GM23338 (cell line): ENCODE results near the gene TNC. TPM values are rescaled to one million over a fixed set of nuclear protein-coding genes. Genes with fewer than 3 reads are reported as not detected.

Experiments used
- ATAC-seq: fragments of 200-7000 bp; cut with Tn5 transposase; 3 replicates; pipeline ENCODE4 v1.9.1; 2020
- DNase-seq: peaks from one replicate; pipeline ENCODE4 v3.0.0-alpha.2; 2015; ENCODE audit warnings: low spot score
- H2AFZ ChIP-seq: fragments of 200-600 bp; sonication (generic); 2 replicates; pipeline ENCODE4 v1.8.0; 2016; ENCODE audit warnings: antibody characterized with exemption, mild to moderate bottlenecking, moderate library complexity
- H3F3A ChIP-seq: fragments of 200-600 bp; sonication (generic); replicated peaks from 2 replicates; pipeline ENCODE4 v1.8.0; 2017; ENCODE audit warnings: antibody characterized with exemption, mixed run types, low read depth
- H3K27ac ChIP-seq: fragments of 200-600 bp; sonication (generic); 2 replicates; pipeline ENCODE4 v1.6.1; 2016; ENCODE audit warnings: low read depth
- H3K27me3 ChIP-seq: fragments of 200-600 bp; sonication (generic); 2 replicates; pipeline ENCODE4 v1.8.0; 2016; ENCODE audit warnings: mild to moderate bottlenecking, mixed run types, moderate library complexity; ENCODE audit not compliant: insufficient read depth
- H3K36me3 ChIP-seq: fragments of 200-600 bp; sonication (generic); 2 replicates; pipeline ENCODE4 v1.8.0; 2016; ENCODE audit warnings: mild to moderate bottlenecking; ENCODE audit not compliant: insufficient read depth
- H3K4me1 ChIP-seq: fragments of 200-600 bp; sonication (generic); 2 replicates; pipeline ENCODE4 v1.8.0; 2016; ENCODE audit warnings: mild to moderate bottlenecking, moderate library complexity; ENCODE audit not compliant: insufficient read depth
- H3K4me2 ChIP-seq: fragments of 200-600 bp; sonication (generic); 2 replicates; pipeline ENCODE4 v1.7.1; 2017; ENCODE audit warnings: mixed run types
- H3K4me3 ChIP-seq: fragments of 200-600 bp; sonication (generic); 2 replicates; pipeline ENCODE4 v1.6.1; 2016; ENCODE audit warnings: mixed run types
- H3K79me2 ChIP-seq: fragments of 200-600 bp; sonication (generic); replicated peaks from 2 replicates; pipeline ENCODE4 v1.8.0; 2017; ENCODE audit warnings: mild to moderate bottlenecking; ENCODE audit not compliant: insufficient read depth
- H3K9me2 ChIP-seq: fragments of 200-600 bp; sonication (generic); 2 replicates; pipeline ENCODE4 v1.8.0; 2017; ENCODE audit not compliant: insufficient read depth
- H4K20me1 ChIP-seq: fragments of 200-600 bp; sonication (generic); replicated peaks from 2 replicates; pipeline ENCODE4 v1.8.0; 2017; ENCODE audit warnings: mild to moderate bottlenecking; ENCODE audit not compliant: insufficient read depth
- H3K27ac Mint-ChIP-seq: 2 replicates; pipeline ENCODE4 v1.8.0; 2020; ENCODE audit warnings: inconsistent platforms, mild to moderate bottlenecking, moderate library complexity, mixed read lengths
- H3K27me3 Mint-ChIP-seq: 3 replicates; pipeline ENCODE4 v1.8.0; 2022; ENCODE audit warnings: low read depth, mild to moderate bottlenecking, moderate library complexity, mixed read lengths, inconsistent platforms; ENCODE audit not compliant: insufficient read depth, poor library complexity
- H3K36me3 Mint-ChIP-seq: 3 replicates; pipeline ENCODE4 v1.8.0; 2021; ENCODE audit warnings: low read depth, mild to moderate bottlenecking, inconsistent platforms, moderate library complexity, mixed read lengths
- H3K4me1 Mint-ChIP-seq: 3 replicates; pipeline ENCODE4 v1.8.0; 2020; ENCODE audit warnings: mild to moderate bottlenecking, inconsistent platforms, mixed read lengths
- H3K4me3 Mint-ChIP-seq: 3 replicates; pipeline ENCODE4 v1.8.0; 2021; ENCODE audit warnings: moderate library complexity, mild to moderate bottlenecking, inconsistent platforms, mixed read lengths
- H3K9me3 Mint-ChIP-seq: 3 replicates; pipeline ENCODE4 v1.8.0; 2020; ENCODE audit warnings: moderate library complexity, mild to moderate bottlenecking, inconsistent platforms, mixed read lengths
- CREB1 ChIP-seq: fragments of 250-450 bp; sonication (Bioruptor Pico); IDR thresholded peaks from 2 replicates; pipeline ENCODE4 v1.5.0; 2020; ENCODE audit warnings: low read depth, mild to moderate bottlenecking, moderate library complexity
- CTCF ChIP-seq, 2 experiments: fragments of 200-600 bp in 1 of 2; sonication (generic) in 1 of 2; conservative IDR thresholded peaks; 2 replicates each; pipeline versions ENCODE4 v1.5.1 to v1.6.1; 2016 to 2017; ENCODE audit warnings: antibody characterized with exemption in 2 of 2, low read depth in 2 of 2, mild to moderate bottlenecking in 2 of 2, moderate library complexity in 1 of 2
- ETS1 ChIP-seq: IDR thresholded peaks from 2 replicates; pipeline ENCODE4 v1.6.1; 2016; ENCODE audit warnings: antibody characterized with exemption
- EZH2 ChIP-seq: fragments of 200-600 bp; sonication (generic); IDR thresholded peaks from one replicate; pipeline ENCODE4 v1.8.0; 2017; ENCODE audit warnings: antibody characterized with exemption, mild to moderate bottlenecking, low read depth; ENCODE audit not compliant: unreplicated experiment
- EZH2phosphoT487 ChIP-seq: fragments of 200-600 bp; sonication (generic); IDR thresholded peaks from one replicate; pipeline ENCODE4 v1.8.1; 2018; ENCODE audit warnings: antibody characterized with exemption; ENCODE audit not compliant: unreplicated experiment
- JUNB ChIP-seq: IDR thresholded peaks from one replicate; pipeline ENCODE4 v1.6.1; 2016; ENCODE audit warnings: antibody characterized with exemption; ENCODE audit not compliant: unreplicated experiment
- NANOG ChIP-seq: IDR thresholded peaks from 2 replicates; pipeline ENCODE4 v1.6.1; 2016; ENCODE audit warnings: antibody characterized with exemption, borderline replicate concordance
- POLR2AphosphoS5 ChIP-seq: IDR thresholded peaks from 2 replicates; pipeline ENCODE4 v1.6.1; 2016; ENCODE audit warnings: antibody characterized with exemption, low read depth
- REST ChIP-seq: IDR thresholded peaks from one replicate; pipeline ENCODE4 v1.6.1; 2018; ENCODE audit warnings: antibody characterized with exemption; ENCODE audit not compliant: unreplicated experiment
- STAT1 ChIP-seq: IDR thresholded peaks from one replicate; pipeline ENCODE4 v1.6.1; 2016; ENCODE audit warnings: antibody characterized with exemption; ENCODE audit not compliant: unreplicated experiment
- ZNF114 ChIP-seq: fragments of 250-450 bp; sonication (Bioruptor Pico); IDR thresholded peaks from 2 replicates; pipeline ENCODE4 v1.5.0; 2020; ENCODE audit warnings: mild to moderate bottlenecking, moderate library complexity
- ZNF331 ChIP-seq: fragments of 250-450 bp; sonication (Bioruptor Pico); IDR thresholded peaks from 2 replicates; pipeline ENCODE4 v1.5.0; 2020; ENCODE audit warnings: low read depth, mild to moderate bottlenecking, moderate library complexity
- ZNF462 ChIP-seq: fragments of 250-450 bp; sonication (Bioruptor Pico); IDR thresholded peaks from 2 replicates; pipeline ENCODE4 v1.5.0; 2020; ENCODE audit warnings: mild to moderate bottlenecking, moderate library complexity
- polyA plus RNA-seq: library from polyadenylated mRNA; unstranded; fragments of >200 nt; fragmentation: Nextera tagmentation; extraction: Ambion mirVana; gene quantifications from 2 replicates; pipeline ENCODE4 v1.2.1, GENCODE V29; 2016
- total RNA-seq: library from RNA; depleted of rRNA; stranded (reverse); fragments of >200 nt; shearing (Covaris generic); gene quantifications from 2 replicates; pipeline ENCODE4 v1.2.3, GENCODE V29; 2014

The TNC gene
- total and polyA plus RNA-seq, 2 experiments from 2014 or later, result 0.89 to 2.7 TPM

- no peaks in the 10 kb centered on the region for H3K4me1 ChIP-seq
- no peak for ATAC-seq
- H3K27ac ChIP-seq, result no peak overlapping the region
- H3K27me3 ChIP-seq, result no peaks in the 10 kb centered on the region
- H3F3A ChIP-seq, result no peaks in the 10 kb centered on the region
- Mint-ChIP-seq H3K4me3 (no peak overlapping the region), H3K9me3 (peaks cover 5% of the 10 kb centered on the region; the same call in 1 of the 3 replicates), H3K4me1 (no peaks in the 10 kb centered on the region; the same call in 2 of the 3 replicates), H3K36me3 (no peaks in the 10 kb centered on the region), H3K27me3 (no peaks in the 10 kb centered on the region), H3K27ac (no peak overlapping the region)
- no peak overlapping the region for H3K4me2 ChIP-seq
- TF ChIP-seq EZH2phosphoT487 (no peak), ZNF331 (CRISPR knock-in tag) (no peak), CREB1 (CRISPR knock-in tag) (no peak), STAT1 (no peak), POLR2AphosphoS5 (no peak), REST (no peak), CTCF (conservative IDR thresholded peaks at IDR 0.05; ENCODE audit: low read depth in 2 of 2) (no peak), JUNB (no peak), ETS1 (no peak), ZNF114 (CRISPR knock-in tag) (no peak), ZNF462 (CRISPR knock-in tag) (no peak), EZH2 (no peak), NANOG (no peak)
- H3K4me3 ChIP-seq, result no peak overlapping the region
- no peaks in the 10 kb centered on the region for H3K36me3 ChIP-seq
- H2AFZ ChIP-seq, result no peak overlapping the region
- H3K79me2 ChIP-seq, result no peaks in the 10 kb centered on the region
- no peaks in the 10 kb centered on the region for H4K20me1 ChIP-seq
- 0 out of 2 replicates have a peak, but pooled peaks cover 2% of the 10 kb centered on the region for H3K9me2 ChIP-seq
- DNase-seq, result no peak
Measured at GRCh38 chr9:115158661-115159481, 40.9 kb upstream of the TNC start.
